ENCODE measurements around the gene COL6A1. TPM values are rescaled to one million over a fixed set of nuclear protein-coding genes. Genes with fewer than 3 reads are reported as not detected.

COL6A1 gene
- polyA plus RNA-seq, 1 experiment, result 493 TPM

- Histone ChIP-seq H3K27ac (ENCODE audit: low read depth, low read length) (no peak overlapping the region), H3K4me3 (ENCODE audit: low read depth, low read length) (no peak overlapping the region), H3K9me3 (ENCODE audit: control insufficient read depth, insufficient read depth, low read length) (peaks cover 15% of the 10 kb centered on the region), H3K27me3 (ENCODE audit: control insufficient read depth, insufficient read depth, low read length) (peaks cover 5% of the 10 kb centered on the region)
- no peak for TF ChIP-seq CTCF (IDR thresholded peaks at IDR 0.05; ENCODE audit: low read depth, low read length)
- no peak for DNase-seq (ENCODE audit: low read depth, low spot score)
- ChIA-PET CTCF (interaction anchor here (0.6 kb wide), 1 partner anchor 1987 kb away, joined by 5 read pairs; no protein-coding TSS in a partner anchor), POLR2A (interaction anchor here (0.5 to 1.3 kb wide), 2 partner anchors 9 to 326 kb away, joined by 3 read pairs; no protein-coding TSS in a partner anchor)
These were observed 18.9 kb upstream of the COL6A1 start for GRCh38 chr21:45962531-45963231.

- no peak overlapping the region for H3K4me3 ChIP-seq (ENCODE audit: low read depth, low read length)
- H3K27ac ChIP-seq (ENCODE audit: low read depth, low read length), result no peak overlapping the region
- peaks cover 5% of the 10 kb centered on the region for H3K27me3 ChIP-seq (ENCODE audit: control insufficient read depth, insufficient read depth, low read length)
- no peak for TF ChIP-seq CTCF (IDR thresholded peaks at IDR 0.05; ENCODE audit: low read depth, low read length)
- no peak for DNase-seq (ENCODE audit: low read depth, low spot score)
- CTCF ChIA-PET, result interaction anchor here (0.6 kb wide), 2 partner anchors 307 to 1987 kb away, joined by 3 to 5 read pairs; no protein-coding TSS in a partner anchor
- peaks cover 15% of the 10 kb centered on the region for H3K9me3 ChIP-seq (ENCODE audit: control insufficient read depth, insufficient read depth, low read length)
- POLR2A ChIA-PET, result interaction anchor here (0.5 to 1.3 kb wide), 2 partner anchors 9 to 325 kb away, joined by 3 read pairs; no protein-coding TSS in a partner anchor
These were observed 18.4 kb upstream of the COL6A1 start for GRCh38 chr21:45963232-45963570.

GRCh38 chr21:45964649-45965048, 16.9 kb upstream of the COL6A1 start:
- no peak overlapping the region for H3K4me3 ChIP-seq (ENCODE audit: low read depth, low read length)
- no peak for TF ChIP-seq CTCF (IDR thresholded peaks at IDR 0.05; ENCODE audit: low read depth, low read length)
- no peaks in the 10 kb centered on the region for H3K27me3 ChIP-seq (ENCODE audit: control insufficient read depth, insufficient read depth, low read length)
- ChIA-PET POLR2A (no interaction called here), CTCF (no interaction called here)
- peaks cover 15% of the 10 kb centered on the region for H3K9me3 ChIP-seq (ENCODE audit: control insufficient read depth, insufficient read depth, low read length)
- DNase-seq (ENCODE audit: low read depth, low spot score), result no peak
- no peak overlapping the region for H3K27ac ChIP-seq (ENCODE audit: low read depth, low read length)

- no peak for TF ChIP-seq CTCF (IDR thresholded peaks at IDR 0.05; ENCODE audit: low read depth, low read length)
- ChIA-PET CTCF (no interaction called here), POLR2A (no interaction called here)
These were observed 16.3 kb upstream of the COL6A1 start for GRCh38 chr21:45965084-45965809.

More at GRCh38 chr21:45965084-45965809, 16.3 kb upstream of the COL6A1 start:
- no peak for DNase-seq (ENCODE audit: low read depth, low spot score)
- H3K9me3 ChIP-seq (ENCODE audit: control insufficient read depth, insufficient read depth, low read length), result peaks cover 10% of the 10 kb centered on the region
- H3K27me3 ChIP-seq (ENCODE audit: control insufficient read depth, insufficient read depth, low read length), result no peaks in the 10 kb centered on the region
- no peak overlapping the region for H3K4me3 ChIP-seq (ENCODE audit: low read depth, low read length)
- no peak overlapping the region for H3K27ac ChIP-seq (ENCODE audit: low read depth, low read length)

Measured in AG04450 (cell line).